HepG2 (cell line): ENCODE measurements around the gene B3GNT7. TPM values are rescaled to one million over a fixed set of nuclear protein-coding genes. Genes with fewer than 3 reads are reported as not detected.

Experiments
- ATAC-seq: fragments of 200-7000 bp; cut with Tn5 transposase; 3 replicates; pipeline ENCODE4 v1.9.1; 2020; ENCODE audit warnings: mild to moderate bottlenecking, moderate library complexity
- BruUV-seq: library from RNA; stranded (reverse); fragments of 400-500 nt; replicated peaks from 2 replicates; lab custom pipeline; 2021; lab: Mats Ljungman, UMichigan
- CTCF ChIA-PET: fragments of 300-600 bp; formaldehyde crosslinking; extraction: SDS; loops from one replicate; lab custom pipeline; 2021; ENCODE audit warnings: low total read pairs, inconsistent platforms, low intra/inter-chr PET ratio; lab: Yijun Ruan, JAX
- POLR2A ChIA-PET: fragments of 350-600 bp; sonication (Branson Sonifier 250); formaldehyde crosslinking; loops from one replicate; lab custom pipeline; 2020; ENCODE audit warnings: antibody characterized with exemption, inconsistent platforms; lab: Yijun Ruan, JAX
- DNase-seq: peaks from one replicate; pipeline ENCODE4 v3.0.0-alpha.2; 2015; ENCODE audit warnings: low spot score
- FAIRE-seq: peaks from 3 replicates; lab custom pipeline; 2011; peaks lifted over from hg19 to GRCh38; lab: Jason Lieb, UNC
- H2AFZ ChIP-seq: one replicate; pipeline ENCODE4 v1.6.1; 2011; ENCODE audit warnings: low read length, inconsistent platforms
- H3K27ac ChIP-seq: fragments of 300-600 bp; 3 replicates; pipeline ENCODE4 v1.8.0; 2011; ENCODE audit warnings: mixed run types, mild to moderate bottlenecking, mixed read lengths, low read length, inconsistent platforms; ENCODE audit not compliant: insufficient read depth; ENCODE audit errors: extremely low read length
- H3K27me3 ChIP-seq, 2 experiments: fragments of 200-600 bp in 1 of 2; 2 replicates in 1 of 2; 3 replicates in 1 of 2; pipeline versions ENCODE4 v1.6.0 to v1.8.0; 2011; ENCODE audit warnings: low read length in 2 of 2, mild to moderate bottlenecking in 2 of 2, moderate library complexity in 2 of 2, inconsistent platforms in 1 of 2; ENCODE audit not compliant: insufficient read depth in 2 of 2, control insufficient read depth in 1 of 2
- H3K36me3 ChIP-seq, 2 experiments: fragments of 200-600 bp in 1 of 2; replicated peaks in 1 of 2; 2 replicates in 1 of 2; 3 replicates in 1 of 2; pipeline versions ENCODE4 v1.5.1 to v1.8.0; 2011; ENCODE audit warnings: low read length in 2 of 2, inconsistent platforms in 1 of 2; ENCODE audit not compliant: insufficient read depth in 2 of 2, control insufficient read depth in 1 of 2
- H3K4me1 ChIP-seq: 2 replicates; pipeline ENCODE4 v1.5.1; 2012; ENCODE audit warnings: low read length, inconsistent platforms; ENCODE audit not compliant: insufficient read depth
- H3K4me2 ChIP-seq: 2 replicates; pipeline ENCODE4 v1.6.0; 2011; ENCODE audit warnings: low read depth, low read length, inconsistent platforms
- H3K4me3 ChIP-seq, 3 experiments: fragments of 200-600 bp in 1 of 3; sonication (generic), shearing (Covaris generic) in 1 of 3; replicated peaks in 1 of 3; 2 replicates each; pipeline ENCODE4 v1.5.1; 2011 to 2016; ENCODE audit warnings: low read length in 3 of 3, inconsistent platforms in 2 of 3, low read depth in 2 of 3, mild to moderate bottlenecking in 2 of 3, control low read depth in 1 of 3, mixed read lengths in 1 of 3; ENCODE audit not compliant: insufficient read depth in 1 of 3
- H3K79me2 ChIP-seq: one replicate; pipeline ENCODE4 v1.6.1; 2011; ENCODE audit warnings: low read length, inconsistent platforms; ENCODE audit not compliant: insufficient read depth
- H3K9ac ChIP-seq: 2 replicates; pipeline ENCODE4 v1.6.0; 2011; ENCODE audit warnings: mild to moderate bottlenecking, low read depth, low read length, inconsistent platforms; ENCODE audit not compliant: insufficient read depth
- H3K9me3 ChIP-seq: 2 replicates; pipeline ENCODE4 v1.5.1; 2012; ENCODE audit warnings: mild to moderate bottlenecking, low read length
- H4K20me1 ChIP-seq: 2 replicates; pipeline ENCODE4 v1.6.0; 2011; ENCODE audit warnings: inconsistent platforms, mild to moderate bottlenecking, low read length, moderate library complexity; ENCODE audit not compliant: insufficient read depth
- HNF4G ChIP-seq, 2 experiments: sonication (generic) in 1 of 2; formaldehyde crosslinking in 1 of 2; IDR thresholded peaks; 2 replicates each; pipeline versions ENCODE4 v1.4.0 to v1.6.1; 2011 to 2020; ENCODE audit warnings: borderline replicate concordance in 2 of 2, low read depth in 2 of 2, mild to moderate bottlenecking in 2 of 2, low read length in 1 of 2, missing genetic modification reagents in 1 of 2, moderate library complexity in 1 of 2
- RARA ChIP-seq: IDR thresholded peaks from 2 replicates; pipeline ENCODE4 v1.6.1; 2016; ENCODE audit warnings: missing genetic modification reagents, missing compliant biosample characterization
- SNAPC5 ChIP-seq: sonication (generic); formaldehyde crosslinking; IDR thresholded peaks from 2 replicates; pipeline ENCODE4 v1.8.1; 2023; ENCODE audit warnings: mild to moderate bottlenecking, missing genetic modification reagents, borderline replicate concordance
- SRSF1 ChIP-seq: fragments of 200-400 bp; formaldehyde crosslinking; optimal IDR thresholded peaks from 2 replicates; pipeline ENCODE3; 2017; ENCODE audit warnings: mild to moderate bottlenecking, low read depth, low read length, moderate library complexity
- TEF ChIP-seq: sonication (generic); formaldehyde crosslinking; IDR thresholded peaks from 2 replicates; pipeline ENCODE4 v1.5.0; 2020; ENCODE audit warnings: missing genetic modification reagents
- TFE3 ChIP-seq: IDR thresholded peaks from 2 replicates; pipeline ENCODE4 v1.6.1; 2016
- ZFP36L2 ChIP-seq: sonication (generic); formaldehyde crosslinking; IDR thresholded peaks from 2 replicates; pipeline ENCODE4 v1.4.0; 2020; ENCODE audit warnings: missing genetic modification reagents
- ZKSCAN5 ChIP-seq: sonication (generic); formaldehyde crosslinking; IDR thresholded peaks from 2 replicates; pipeline ENCODE4 v1.5.1; 2020; ENCODE audit warnings: mild to moderate bottlenecking, missing genetic modification reagents
- ZNF577 ChIP-seq: sonication (generic); formaldehyde crosslinking; IDR thresholded peaks from 2 replicates; pipeline ENCODE4 v1.4.0; 2020; ENCODE audit warnings: mild to moderate bottlenecking, low read depth, missing genetic modification reagents, borderline replicate concordance
- ZNF7 ChIP-seq: IDR thresholded peaks from 2 replicates; pipeline ENCODE4 v1.6.1; 2016; ENCODE audit warnings: missing biosample characterization, missing genetic modification reagents
- WGBS: methylation state at CpG from one replicate; pipeline ENCODE4 v1.1.6; 2017; ENCODE audit warnings: low lambda C conversion rate; 5-methylcytosine and 5-hydroxymethylcytosine counted together
- in situ Hi-C: cut with HindIII; loops from 2 replicates; pipeline ENCODE4 v1.10.0; 2017; ENCODE audit warnings: low pct_unique_long_range_greater_than_20kb; ENCODE audit not compliant: extremely low pct_ligation_motif_present
- intact Hi-C: fragments of 100-400 bp; cut with micrococcal nuclease; formaldehyde crosslinking; loops from one replicate; pipeline ENCODE4 v1.10.0; 2022; ENCODE audit not compliant: unreplicated experiment
- polyA plus RNA-seq, 8 experiments: library from polyadenylated mRNA; depleted of rRNA in 3 of 8; stranded (reverse) in 7 of 8; unstranded in 1 of 8; fragments of >200 nt; fragmentation: Illumina TruSeq in 4 of 8; extraction: Trizol in 4 of 8; gene quantifications; 2 replicates each; pipeline versions ENCODE4 v1.2.1 to v1.2.3, GENCODE V29; 2011 to 2016; ENCODE audit warnings: low read depth in 4 of 8, missing spikeins in 1 of 8, mixed read lengths in 1 of 8; ENCODE audit not compliant: insufficient read depth in 1 of 8
- total RNA-seq, 5 experiments: library from RNA; depleted of rRNA; stranded (reverse); fragments of >200 nt; fragmentation: Illumina TruSeq; extraction: Trizol; gene quantifications; 2 replicates each; pipeline ENCODE4 v1.2.3, GENCODE V29; 2016; ENCODE audit warnings: low read depth in 1 of 5
- TF ChIP-seq, protein P1 (sequence below): sonication (generic); formaldehyde crosslinking; IDR thresholded peaks from 2 replicates; pipeline ENCODE4 v1.8.0; 2022; ENCODE audit warnings: low read depth, missing genetic modification reagents
- TF ChIP-seq, protein P2 (sequence below): sonication (generic); formaldehyde crosslinking; IDR thresholded peaks from 2 replicates; pipeline ENCODE4 v1.4.0; 2020; ENCODE audit warnings: mild to moderate bottlenecking, missing genetic modification reagents

B3GNT7 gene
- total and polyA plus RNA-seq, 2 of the 13 experiments (the other 11 are each of a cell fraction or from before 2014, with no cell fraction given), result 0.04 to 0.24 TPM

GRCh38 chr2:231449503-231450054 is 54.1 kb downstream of the B3GNT7 start:
- Histone ChIP-seq H3K27me3 (no peaks in the 10 kb centered on the region), H2AFZ (no peak overlapping the region), H3K4me3 (no peak overlapping the region), H4K20me1 (peaks cover 6% of the 10 kb centered on the region), H3K36me3 (peaks cover 4 to 20% of the 10 kb centered on the region in 2 experiments), H3K9me3 (no peaks in the 10 kb centered on the region), H3K27ac (no peak overlapping the region), H3K79me2 (no peaks in the 10 kb centered on the region), H3K4me1 (peaks cover 10% of the 10 kb centered on the region), H3K4me2 (no peak overlapping the region; the same call in 1 of the 2 replicates), H3K9ac (no peak overlapping the region)
- ChIA-PET POLR2A (interaction anchor here (0.7 to 1.7 kb wide), 3 partner anchors 15 to 37 kb away, joined by 3 to 5 read pairs (median 3); partner anchors contain the start of gene NCL), CTCF (no interaction called here)
- peak; percentile 16 for ATAC-seq
- peak; percentile 37 for DNase-seq
- in situ Hi-C loops (no loop called here), intact Hi-C loops (loop anchor here (2.0 to 5.0 kb wide), 2 partner anchors 35 to 347 kb away; no protein-coding TSS in a partner anchor)
- no peak for FAIRE-seq
- 44% methylated on average over 4 of the region's 4 CpGs for WGBS
- BruUV-seq, result no TSS peak
- TF ChIP-seq, protein P1, sequence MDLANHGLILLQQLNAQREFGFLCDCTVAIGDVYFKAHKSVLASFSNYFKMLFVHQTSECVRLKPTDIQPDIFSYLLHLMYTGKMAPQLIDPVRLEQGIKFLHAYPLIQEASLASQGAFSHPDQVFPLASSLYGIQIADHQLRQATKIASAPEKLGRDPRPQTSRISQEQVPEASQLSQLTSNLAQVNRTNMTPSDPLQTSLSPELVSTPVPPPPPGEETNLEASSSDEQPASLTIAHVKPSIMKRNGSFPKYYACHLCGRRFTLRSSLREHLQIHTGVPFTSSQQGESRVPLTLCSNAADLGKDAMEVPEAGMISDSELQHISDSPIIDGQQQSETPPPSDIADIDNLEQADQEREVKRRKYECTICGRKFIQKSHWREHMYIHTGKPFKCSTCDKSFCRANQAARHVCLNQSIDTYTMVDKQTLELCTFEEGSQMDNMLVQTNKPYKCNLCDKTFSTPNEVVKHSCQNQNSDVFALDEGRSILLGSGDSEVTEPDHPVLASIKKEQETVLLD (CRISPR knock-in tag), result no peak
- TF ChIP-seq ZFP36L2 (CRISPR knock-in tag) (no peak), HNF4G (IDR thresholded peaks at IDR 0.05; ENCODE audit: borderline replicate concordance, low read depth, low read length) (no peak), HNF4G (CRISPR knock-in tag; IDR thresholded peaks at IDR 0.05; ENCODE audit: borderline replicate concordance, low read depth) (no peak), RARA (0 out of 2 replicates have a peak, but pooled peaks have one; percentile 29), TEF (no peak), SNAPC5 (no peak), ZKSCAN5 (CRISPR knock-in tag) (no peak), SRSF1 (no peak), TFE3 (CRISPR knock-in tag) (no peak), ZNF7 (no peak), ZNF577 (no peak)
- TF ChIP-seq, protein P2, sequence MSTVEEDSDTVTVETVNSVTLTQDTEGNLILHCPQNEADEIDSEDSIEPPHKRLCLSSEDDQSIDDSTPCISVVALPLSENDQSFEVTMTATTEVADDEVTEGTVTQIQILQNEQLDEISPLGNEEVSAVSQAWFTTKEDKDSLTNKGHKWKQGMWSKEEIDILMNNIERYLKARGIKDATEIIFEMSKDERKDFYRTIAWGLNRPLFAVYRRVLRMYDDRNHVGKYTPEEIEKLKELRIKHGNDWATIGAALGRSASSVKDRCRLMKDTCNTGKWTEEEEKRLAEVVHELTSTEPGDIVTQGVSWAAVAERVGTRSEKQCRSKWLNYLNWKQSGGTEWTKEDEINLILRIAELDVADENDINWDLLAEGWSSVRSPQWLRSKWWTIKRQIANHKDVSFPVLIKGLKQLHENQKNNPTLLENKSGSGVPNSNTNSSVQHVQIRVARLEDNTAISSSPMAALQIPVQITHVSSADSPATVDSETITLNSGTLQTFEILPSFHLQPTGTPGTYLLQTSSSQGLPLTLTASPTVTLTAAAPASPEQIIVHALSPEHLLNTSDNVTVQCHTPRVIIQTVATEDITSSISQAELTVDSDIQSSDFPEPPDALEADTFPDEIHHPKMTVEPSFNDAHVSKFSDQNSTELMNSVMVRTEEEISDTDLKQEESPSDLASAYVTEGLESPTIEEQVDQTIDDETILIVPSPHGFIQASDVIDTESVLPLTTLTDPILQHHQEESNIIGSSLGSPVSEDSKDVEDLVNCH (CRISPR knock-in tag), result no peak
